Endometrial microvascular endothelial cells (primary cell): ENCODE results near the gene CNNM4. TPM values are rescaled to one million over a fixed set of nuclear protein-coding genes. Genes with fewer than 3 reads are reported as not detected.

Experiments
- in situ Hi-C: cut with HindIII; loops from 2 replicates; pipeline ENCODE4 v1.10.0; 2017; ENCODE audit warnings: low sequenced_read_pairs, low pct_unique_long_range_greater_than_20kb; ENCODE audit errors: inconsistent ontology term
- total RNA-seq: library from RNA; depleted of rRNA; stranded (reverse); fragments of >200 nt; gene quantifications from one replicate; pipeline ENCODE4 v1.2.3, GENCODE V29; 2015; ENCODE audit errors: inconsistent ontology term

CNNM4 gene
- total RNA-seq, 1 donor from 2014 or later = 5.8 TPM

- in situ Hi-C loops = no loop called here
Observed at GRCh38 chr2:96842600-96842999, 81.9 kb downstream of the CNNM4 start.

GRCh38 chr2:96843538-96844268 lies 83.0 kb downstream of the CNNM4 start, which contains the start of gene ANKRD23:
ANKRD23 (minus strand) TSS chr2:96844021; CDS start chr2:96843992, 29 bp downstream.
- in situ Hi-C loops = no loop called here

GRCh38 chr2:96844405-96844808 lies 83.7 kb downstream of the CNNM4 start:
- in situ Hi-C loops = no loop called here

- in situ Hi-C loops = no loop called here
Observed at GRCh38 chr2:96846825-96847224, 86.1 kb downstream of the CNNM4 start.

- in situ Hi-C loops = no loop called here
Observed at GRCh38 chr2:96847586-96847985, 86.9 kb downstream of the CNNM4 start.

GRCh38 chr2:96848264-96848663 lies 87.6 kb downstream of the CNNM4 start:
- in situ Hi-C loops = no loop called here

- in situ Hi-C loops = no loop called here
Observed at GRCh38 chr2:96852667-96853066, 92.0 kb downstream of the CNNM4 start.

- in situ Hi-C loops = no loop called here
Observed at GRCh38 chr2:96853321-96853720, 92.6 kb downstream of the CNNM4 start.

GRCh38 chr2:96856776-96857666 lies 96.3 kb downstream of the CNNM4 start:
- in situ Hi-C loops = no loop called here

- in situ Hi-C loops = no loop called here
Observed at GRCh38 chr2:96857667-96858372, 97.1 kb downstream of the CNNM4 start, which contains the start of gene ANKRD39. ANKRD39 (minus strand) TSS chr2:96858016; CDS start chr2:96857987, 29 bp downstream.

- in situ Hi-C loops = no loop called here
Observed at GRCh38 chr2:96859099-96859649, 98.5 kb downstream of the CNNM4 start.

- in situ Hi-C loops = no loop called here
Observed at GRCh38 chr2:96859681-96860064, 99.0 kb downstream of the CNNM4 start.

GRCh38 chr2:96860065-96861029 lies 99.6 kb downstream of the CNNM4 start:
- in situ Hi-C loops = no loop called here

- in situ Hi-C loops = no loop called here
Observed at GRCh38 chr2:96861074-96861473, 100.4 kb downstream of the CNNM4 start.
